Measurements from ENCODE around the gene ZXDC.

Gene ZXDC

GRCh38 chr3:126441256-126441880, 34.3 kb downstream of the ZXDC start:
- DNase-seq = no peak
- H3K4me1 ChIP-seq = no peaks in the 10 kb centered on the region
- TF ChIP-seq CTCF (IDR thresholded peaks at IDR 0.05; ENCODE audit: low read depth, low read length) = no peak
- no peaks in the 10 kb centered on the region for H3K27me3 ChIP-seq
- H3K4me3 ChIP-seq (ENCODE audit: low read depth, low read length) = no peak overlapping the region
- no peaks in the 10 kb centered on the region for H3K9me3 ChIP-seq
- H3K36me3 ChIP-seq = no peaks in the 10 kb centered on the region

GRCh38 chr3:126440709-126440995, 35.0 kb downstream of the ZXDC start:
- Histone ChIP-seq H3K4me3 (ENCODE audit: low read depth, low read length) (no peak overlapping the region), H3K36me3 (no peaks in the 10 kb centered on the region), H3K4me1 (no peaks in the 10 kb centered on the region), H3K27me3 (no peaks in the 10 kb centered on the region), H3K9me3 (no peaks in the 10 kb centered on the region)
- DNase-seq = no peak
- no peak for TF ChIP-seq CTCF (IDR thresholded peaks at IDR 0.05; ENCODE audit: low read depth, low read length)

GRCh38 chr3:126439968-126440708, 35.6 kb downstream of the ZXDC start:
- DNase-seq = peak; percentile 1
- Histone ChIP-seq H3K4me3 (ENCODE audit: low read depth, low read length) (no peak overlapping the region), H3K36me3 (no peaks in the 10 kb centered on the region), H3K27me3 (no peaks in the 10 kb centered on the region), H3K9me3 (no peaks in the 10 kb centered on the region), H3K4me1 (no peaks in the 10 kb centered on the region)
- TF ChIP-seq CTCF (IDR thresholded peaks at IDR 0.05; ENCODE audit: low read depth, low read length) = no peak

GRCh38 chr3:126439346-126439967, 36.2 kb downstream of the ZXDC start:
- no peak for DNase-seq
- Histone ChIP-seq H3K27me3 (no peaks in the 10 kb centered on the region), H3K4me1 (no peaks in the 10 kb centered on the region), H3K4me3 (ENCODE audit: low read depth, low read length) (no peak overlapping the region), H3K9me3 (no peaks in the 10 kb centered on the region), H3K36me3 (no peaks in the 10 kb centered on the region)
- no peak for TF ChIP-seq CTCF (IDR thresholded peaks at IDR 0.05; ENCODE audit: low read depth, low read length)

GRCh38 chr3:126438746-126439145, 36.9 kb downstream of the ZXDC start:
- DNase-seq = no peak
- Histone ChIP-seq H3K4me1 (no peaks in the 10 kb centered on the region), H3K4me3 (ENCODE audit: low read depth, low read length) (no peak overlapping the region), H3K36me3 (no peaks in the 10 kb centered on the region), H3K9me3 (no peaks in the 10 kb centered on the region), H3K27me3 (no peaks in the 10 kb centered on the region)
- TF ChIP-seq CTCF (IDR thresholded peaks at IDR 0.05; ENCODE audit: low read depth, low read length) = no peak

- H3K4me3 ChIP-seq (ENCODE audit: low read depth, low read length) = no peak overlapping the region
- no peak for TF ChIP-seq CTCF (IDR thresholded peaks at IDR 0.05; ENCODE audit: low read depth, low read length)
- H3K4me1 ChIP-seq = no peaks in the 10 kb centered on the region
- H3K27me3 ChIP-seq = no peaks in the 10 kb centered on the region
- H3K9me3 ChIP-seq = no peaks in the 10 kb centered on the region
- no peak for DNase-seq
- no peaks in the 10 kb centered on the region for H3K36me3 ChIP-seq
These were observed 37.5 kb downstream of the ZXDC start for GRCh38 chr3:126438186-126438585.

All from BE2C (cell line).